Testis (tissue), 3 donors: ENCODE results near the gene RPL18A. TPM values are rescaled to one million over a fixed set of nuclear protein-coding genes. Genes with fewer than 3 reads are reported as not detected.

Experiments
- DNase-seq: peaks from one replicate; pipeline ENCODE4 v3.0.0-alpha.2; 2019
- H3K27ac ChIP-seq, 2 donors: fragments of 200-600 bp; sonication (generic); one replicate each; pipeline ENCODE4 v1.5.1; 2019
- H3K27me3 ChIP-seq: fragments of 200-600 bp; sonication (generic); one replicate; pipeline ENCODE4 v1.5.1; 2019
- H3K36me3 ChIP-seq: fragments of 200-600 bp; sonication (generic); one replicate; pipeline ENCODE4 v1.5.1; 2017; ENCODE audit warnings: low read depth; ENCODE audit errors: missing control alignments
- H3K4me1 ChIP-seq: fragments of 200-600 bp; sonication (generic); one replicate; pipeline ENCODE4 v1.5.1; 2019
- H3K4me3 ChIP-seq, 2 donors: fragments of 200-600 bp; sonication (generic); one replicate each; pipeline ENCODE4 v1.5.1; 2017 to 2019
- H3K9me3 ChIP-seq: fragments of 200-600 bp; sonication (generic); one replicate; pipeline ENCODE4 v1.5.1; 2017
- CTCF ChIP-seq, 3 experiments: fragments of 450-650 bp in 2 of 3; fragments of 200-600 bp in 1 of 3; sonication (generic) in 1 of 3; IDR thresholded peaks; one replicate each; pipeline ENCODE4 v1.5.1; 2016 to 2019; ENCODE audit warnings: antibody characterized with exemption in 3 of 3, mild to moderate bottlenecking in 2 of 3, moderate library complexity in 1 of 3
- POLR2A ChIP-seq: fragments of 450-650 bp; IDR thresholded peaks from one replicate; pipeline ENCODE4 v1.6.1; 2017; ENCODE audit warnings: antibody characterized with exemption, mild to moderate bottlenecking, moderate library complexity
- WGBS, 2 donors: methylation state at CpG; one replicate each; pipeline ENCODE4 v1.1.5; 2018; 5-methylcytosine and 5-hydroxymethylcytosine counted together
- intact Hi-C: fragments of 100-400 bp; cut with DNase I; formaldehyde crosslinking; loops from one replicate; pipeline ENCODE4 v1.15.1; 2023; ENCODE audit warnings: low total_unique reads
- polyA plus RNA-seq: library from polyadenylated mRNA; stranded (reverse); fragments of 350-450 nt; fragmentation: Illumina TruSeq; extraction: RNeasy Lipid Tissue Mini Kit (QIAGEN cat#74804); gene quantifications from one replicate; pipeline ENCODE4 v1.2.3, GENCODE V29; 2014; ENCODE audit warnings: low read depth, low replicate concordance; ENCODE audit not compliant: insufficient read depth
- total RNA-seq, 2 donors: library from RNA; depleted of rRNA; stranded (reverse); fragments of >200 nt; gene quantifications; one replicate each; pipeline ENCODE4 v1.2.3, GENCODE V29; 2016

Gene RPL18A
- total and polyA plus RNA-seq, 3 donors from 2014 or later: 551 to 1,098 (median 828) TPM

DNA sequence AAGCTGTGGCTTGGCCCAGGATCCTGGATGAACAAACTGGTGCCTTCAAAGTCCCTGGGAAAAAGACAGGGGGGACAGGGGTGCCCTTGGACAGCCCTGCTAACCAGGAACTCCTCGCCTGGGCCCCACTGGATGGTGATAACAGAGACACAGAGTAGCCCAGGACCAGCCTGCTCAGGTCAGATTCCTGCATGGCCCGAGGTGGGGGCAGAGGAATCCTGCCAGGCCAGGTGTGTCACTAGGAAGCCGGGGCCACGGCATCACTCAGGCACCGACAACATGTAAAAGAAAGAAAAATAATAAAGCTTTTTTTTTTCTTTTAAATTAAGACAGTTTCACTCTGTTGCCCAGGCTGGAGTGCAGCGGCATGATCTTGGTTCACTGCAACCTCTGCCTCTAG, 5.6 kb upstream of the RPL18A start:
- no peaks in the 10 kb centered on the region for H3K27me3 ChIP-seq
- no peak for TF ChIP-seq CTCF (IDR thresholded peaks at IDR 0.05)
- no peak for TF ChIP-seq POLR2A
- no peak overlapping the region for H3K4me3 ChIP-seq
- intact Hi-C loops: no loop called here
- H3K27ac ChIP-seq: no peak overlapping the region
- peaks cover 16% of the 10 kb centered on the region for H3K4me1 ChIP-seq
- DNase-seq: no peak
- 78 to 87% methylated on average over 6 of the region's 6 CpGs for WGBS, 2 donors
- H3K36me3 ChIP-seq: no peaks in the 10 kb centered on the region
- no peaks in the 10 kb centered on the region for H3K9me3 ChIP-seq

- 18 to 21% methylated on average over 22 to 24 of the region's 29 CpGs for WGBS, 2 donors
- Histone ChIP-seq H3K4me1 (peaks cover 5% of the 10 kb centered on the region), H3K9me3 (no peaks in the 10 kb centered on the region), H3K36me3 (no peaks in the 10 kb centered on the region), H3K4me3 (no peak overlapping the region), H3K27ac (no peak overlapping the region), H3K27me3 (no peaks in the 10 kb centered on the region)
- peak; percentile 92 to 99 (median 97) for TF ChIP-seq CTCF (IDR thresholded peaks at IDR 0.05)
- no peak for TF ChIP-seq POLR2A
- intact Hi-C loops: loop anchor here (5.0 kb wide), 1 partner anchor 137 kb away; no protein-coding TSS in a partner anchor
- DNase-seq: peak; percentile 93
Measured at GRCh38 chr19:17855280-17856152, 4.2 kb upstream of the RPL18A start.

DNA sequence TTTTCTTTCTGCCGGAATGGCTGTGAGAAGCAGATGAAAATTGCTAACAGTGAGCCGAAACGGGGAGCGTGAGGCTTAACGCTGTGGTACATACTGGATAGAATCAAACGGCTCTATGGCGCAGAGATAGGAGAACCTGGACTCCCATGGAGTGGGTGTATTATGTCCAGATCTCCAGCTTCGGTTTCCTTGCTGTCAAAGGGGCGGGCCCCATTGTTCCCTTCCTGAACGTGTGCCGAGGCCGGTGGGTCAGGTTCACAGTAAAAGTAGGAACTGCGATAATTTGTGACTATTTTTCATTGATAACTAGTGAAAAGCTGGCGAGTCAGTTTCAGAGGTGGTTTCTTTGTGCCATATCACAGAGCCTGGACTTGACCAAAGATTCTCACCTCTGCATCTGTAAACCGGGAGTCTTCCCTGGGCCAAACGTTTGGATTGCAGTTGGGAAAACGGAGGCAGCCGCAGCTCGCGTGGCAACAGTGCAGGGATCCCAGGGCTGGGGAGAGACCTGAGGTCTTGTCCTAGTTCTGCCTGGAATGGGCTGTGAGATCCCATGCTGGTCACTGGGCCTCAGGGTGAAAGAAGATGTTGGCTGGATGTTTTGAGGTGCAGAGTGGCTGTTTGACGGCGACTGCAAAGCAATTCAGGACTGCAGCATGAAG, 752 bp downstream of the RPL18A start:
- no peak for TF ChIP-seq POLR2A
- TF ChIP-seq CTCF (IDR thresholded peaks at IDR 0.05): no peak
- no peaks in the 10 kb centered on the region for H3K27me3 ChIP-seq
- 1 to 2% methylated on average over 22 of the region's 22 CpGs for WGBS, 2 donors
- H3K27ac ChIP-seq: peak overlapping the region; percentile 83 to 85
- peaks cover 18% of the 10 kb centered on the region for H3K4me1 ChIP-seq
- no peaks in the 10 kb centered on the region for H3K9me3 ChIP-seq
- H3K4me3 ChIP-seq: peak overlapping the region; percentile 79 to 95
- intact Hi-C loops: no loop called here
- DNase-seq: no peak
- H3K36me3 ChIP-seq: no peaks in the 10 kb centered on the region

DNA sequence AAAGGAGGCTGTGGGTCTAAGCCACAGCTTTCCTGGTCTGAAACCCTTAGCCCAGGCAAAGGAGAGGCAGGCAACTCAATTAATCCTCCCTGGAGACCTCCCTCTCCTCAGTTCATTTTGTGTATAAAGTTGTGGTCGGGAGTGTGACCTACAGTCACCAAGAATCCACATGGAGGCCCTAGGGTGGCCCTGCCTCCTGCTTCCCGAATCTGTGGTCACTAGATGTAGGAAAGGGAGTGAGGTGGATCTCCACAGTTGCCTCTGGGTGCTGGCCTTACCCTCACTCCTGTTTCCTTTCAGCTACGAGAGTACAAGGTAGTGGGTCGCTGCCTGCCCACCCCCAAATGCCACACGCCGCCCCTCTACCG, 1.3 kb downstream of the RPL18A start:
- peak overlapping the region in 1 of 2 donors; percentile 85 for H3K27ac ChIP-seq

More for the DNA sequence above, 1.3 kb downstream of the RPL18A start:
- TF ChIP-seq POLR2A (no peak), CTCF (IDR thresholded peaks at IDR 0.05) (no peak)
- peaks cover 18% of the 10 kb centered on the region for H3K4me1 ChIP-seq
- DNase-seq: no peak
- 39 to 44% methylated on average over 6 to 7 of the region's 7 CpGs for WGBS, 2 donors
- H3K4me3 ChIP-seq: peak overlapping the region; percentile 79 to 95
- H3K36me3 ChIP-seq: no peaks in the 10 kb centered on the region
- intact Hi-C loops: no loop called here
- H3K27me3 ChIP-seq: no peaks in the 10 kb centered on the region
- no peaks in the 10 kb centered on the region for H3K9me3 ChIP-seq
